Mononuclear cell (primary cell): ENCODE results near the gene GOLGA6D. TPM values are rescaled to one million over a fixed set of nuclear protein-coding genes. Genes with fewer than 3 reads are reported as not detected.
"Not testable (repeated sequence)": the region's sequence is repeated elsewhere in the genome, so short reads cannot be mapped to it uniquely, and the experiment has no call there.

Source experiments
- H3K27me3 ChIP-seq: 2 replicates; pipeline ENCODE4 v1.6.0; 2011; ENCODE audit warnings: low read length, control low read depth; ENCODE audit not compliant: insufficient read depth
- H3K4me1 ChIP-seq: 2 replicates; pipeline ENCODE4 v1.5.1; 2011; ENCODE audit warnings: mild to moderate bottlenecking, low read length, control low read depth; ENCODE audit not compliant: insufficient read depth
- H3K4me3 ChIP-seq: 2 replicates; pipeline ENCODE4 v1.5.1; 2011; ENCODE audit warnings: mild to moderate bottlenecking, low read length, moderate library complexity
- H3K9me3 ChIP-seq: 2 replicates; pipeline ENCODE4 v1.5.1; 2011; ENCODE audit warnings: low read depth, mild to moderate bottlenecking, control low read depth, low read length
- total RNA-seq: library from RNA; depleted of rRNA; stranded (reverse); fragments of >200 nt; gene quantifications from one replicate; pipeline ENCODE4 v1.2.3, GENCODE V29; 2012

The GOLGA6D gene
- total RNA-seq, 1 donor: not detected

DNA sequence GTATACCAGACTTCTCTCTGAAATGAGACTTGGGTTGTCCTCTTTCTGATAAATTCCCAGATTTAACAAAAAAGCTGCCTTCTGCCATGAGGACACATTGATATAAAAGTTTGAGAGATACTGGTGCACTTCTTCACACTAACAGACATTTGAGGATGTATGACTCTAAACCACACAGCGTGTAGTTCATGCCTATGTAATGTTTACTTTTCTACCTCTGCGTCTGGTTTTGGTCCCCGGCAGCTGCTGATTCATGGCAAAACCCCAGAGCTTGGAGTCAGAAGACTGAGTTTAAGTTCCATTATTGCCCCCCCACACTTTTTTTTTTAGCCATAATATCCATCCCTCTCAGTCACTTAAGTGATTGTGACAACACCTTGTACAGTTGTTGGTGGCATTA is 22.8 kb upstream of the GOLGA6D start:
- not testable (repeated sequence) for H3K27me3 ChIP-seq, H3K4me1 ChIP-seq, H3K9me3 ChIP-seq, H3K4me3 ChIP-seq

DNA sequence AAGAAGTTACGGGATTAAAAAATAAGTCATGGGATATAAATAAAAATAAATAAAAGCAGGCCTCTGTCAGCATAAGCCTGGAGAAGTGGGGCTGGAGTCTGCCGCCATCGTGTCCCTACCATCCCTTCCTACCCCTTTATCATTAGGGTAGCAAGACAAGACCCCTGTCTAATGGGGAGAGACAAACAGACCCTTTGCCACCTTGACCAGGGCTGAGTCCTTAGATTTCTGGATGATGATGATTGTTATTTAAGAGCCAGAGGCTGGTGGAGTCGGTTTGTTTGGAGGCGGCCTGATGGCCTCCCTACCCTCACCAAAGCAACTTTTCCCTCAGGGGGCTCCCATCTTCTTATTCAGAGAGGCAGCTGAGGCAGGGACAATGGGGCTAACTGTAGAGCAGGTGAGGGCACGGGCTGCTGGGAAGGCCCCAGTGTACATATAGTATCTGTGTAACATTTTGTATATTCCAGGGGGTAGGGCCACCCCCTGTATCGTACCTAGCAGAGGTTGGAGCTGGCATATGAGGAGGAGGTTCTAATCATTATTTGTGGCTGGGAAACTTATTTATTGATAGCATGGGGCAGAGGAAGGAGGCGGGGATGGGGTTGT is 8.8 kb upstream of the GOLGA6D start:
- H3K4me1 ChIP-seq, H3K4me3 ChIP-seq, H3K27me3 ChIP-seq, H3K9me3 ChIP-seq: not testable (repeated sequence)

- H3K27me3 ChIP-seq, H3K4me1 ChIP-seq, H3K9me3 ChIP-seq, H3K4me3 ChIP-seq: not testable (repeated sequence)
Observed at GRCh38 chr15:75274509-75275107, 8.0 kb upstream of the GOLGA6D start.

- H3K4me1 ChIP-seq, H3K27me3 ChIP-seq, H3K4me3 ChIP-seq, H3K9me3 ChIP-seq: not testable (repeated sequence)
Observed at GRCh38 chr15:75275617-75276016, 7.0 kb upstream of the GOLGA6D start.

DNA sequence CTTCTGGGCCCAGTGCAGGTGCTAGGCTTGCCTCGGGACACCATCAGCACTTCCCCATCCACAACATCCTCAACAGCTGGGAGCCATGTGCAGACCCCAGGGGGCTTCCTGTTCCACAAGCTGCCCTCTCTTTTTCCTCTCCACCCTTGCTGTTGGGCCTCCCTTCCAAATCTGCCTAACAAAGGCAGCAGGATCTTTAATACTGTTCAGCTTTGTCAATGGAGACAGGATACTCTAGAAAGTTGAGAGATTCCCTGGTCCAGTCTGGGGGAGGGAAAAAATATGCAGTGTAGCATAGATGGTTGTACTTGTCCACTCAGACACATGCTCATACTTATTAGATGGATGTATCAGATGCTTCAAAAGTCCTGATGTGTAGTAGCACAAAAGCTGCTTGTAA is 4.1 kb upstream of the GOLGA6D start:
- not testable (repeated sequence) for H3K27me3 ChIP-seq, H3K9me3 ChIP-seq, H3K4me1 ChIP-seq, H3K4me3 ChIP-seq

GRCh38 chr15:75284152-75284551 is 1.5 kb downstream of the GOLGA6D start:
- H3K27me3 ChIP-seq, H3K4me3 ChIP-seq, H3K4me1 ChIP-seq, H3K9me3 ChIP-seq: not testable (repeated sequence)

DNA sequence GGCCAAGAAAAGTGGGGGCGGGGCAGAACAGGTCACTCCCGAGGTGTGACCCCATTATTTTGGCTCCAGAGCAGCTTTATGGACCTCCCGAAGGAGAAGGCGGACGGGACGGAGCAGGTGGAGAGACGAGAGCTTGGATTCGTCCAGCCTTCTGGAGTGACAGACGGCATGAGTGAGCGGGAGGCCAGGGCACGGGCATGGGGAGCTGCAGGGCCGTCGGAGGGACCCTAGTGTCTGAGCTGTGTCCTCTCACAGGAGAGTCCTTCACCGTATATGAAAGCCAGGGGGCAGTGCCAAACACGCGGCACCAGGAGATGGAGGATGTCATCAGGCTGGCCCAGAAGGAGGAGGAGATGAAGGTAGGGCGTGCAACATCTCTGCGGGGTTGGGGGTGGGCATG is 11.0 kb downstream of the GOLGA6D start:
- not testable (repeated sequence) for H3K27me3 ChIP-seq, H3K4me3 ChIP-seq, H3K4me1 ChIP-seq, H3K9me3 ChIP-seq

DNA sequence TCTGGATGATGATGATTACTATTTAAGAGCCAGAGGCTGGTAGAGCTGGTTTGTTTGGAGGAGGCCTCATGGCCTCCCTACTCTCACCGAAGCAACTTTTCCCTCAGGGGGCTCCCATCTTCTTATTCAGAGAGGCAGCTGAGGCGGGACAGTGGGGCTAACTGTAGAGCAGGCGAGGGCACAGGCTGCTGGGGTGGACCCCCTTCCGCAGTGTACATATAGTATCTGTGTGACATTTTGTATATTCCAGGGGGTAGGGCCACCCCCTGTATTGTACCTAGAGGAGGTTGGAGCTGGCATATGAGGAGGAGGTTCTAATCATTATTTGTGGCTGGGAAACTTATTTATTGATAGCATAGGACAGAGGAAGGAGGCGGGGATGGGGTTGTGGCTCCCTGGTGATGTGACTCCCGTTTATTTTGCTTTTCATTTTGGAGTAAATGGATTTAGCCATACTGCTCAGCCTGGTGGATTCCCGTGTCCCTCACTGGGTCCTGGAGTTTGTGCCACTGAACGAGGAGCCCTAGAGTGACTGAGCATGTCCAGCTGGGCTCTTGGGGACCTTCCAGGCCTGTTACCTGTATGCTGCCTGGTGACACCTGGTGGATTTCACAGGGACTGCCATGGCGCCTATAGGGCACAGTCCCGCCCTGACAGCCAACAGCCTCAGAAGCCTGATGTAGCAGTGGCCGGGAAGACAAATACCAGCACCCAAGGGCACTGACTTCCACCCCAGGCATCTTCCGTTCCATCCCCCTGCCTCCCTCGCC is 16.1 kb downstream of the GOLGA6D start:
- not testable (repeated sequence) for H3K27me3 ChIP-seq, H3K4me3 ChIP-seq, H3K9me3 ChIP-seq, H3K4me1 ChIP-seq

GRCh38 chr15:75299311-75299688 is 16.7 kb downstream of the GOLGA6D start:
- not testable (repeated sequence) for H3K9me3 ChIP-seq, H3K4me1 ChIP-seq

GRCh38 chr15:75300026-75300425 is 17.4 kb downstream of the GOLGA6D start:
- not testable (repeated sequence) for H3K4me3 ChIP-seq, H3K4me1 ChIP-seq, H3K27me3 ChIP-seq, H3K9me3 ChIP-seq

More at GRCh38 chr15:75299311-75299688, 16.7 kb downstream of the GOLGA6D start:
- not testable (repeated sequence) for H3K4me3 ChIP-seq, H3K27me3 ChIP-seq

GRCh38 chr15:75302318-75302717 is 19.7 kb downstream of the GOLGA6D start:
- Histone ChIP-seq H3K4me3 (no peak overlapping the region), H3K4me1 (no peaks in the 10 kb centered on the region), H3K27me3 (no peaks in the 10 kb centered on the region)

GRCh38 chr15:75302753-75303152 is 20.1 kb downstream of the GOLGA6D start:
- not testable (repeated sequence) for H3K4me3 ChIP-seq, H3K4me1 ChIP-seq, H3K27me3 ChIP-seq, H3K9me3 ChIP-seq

More at GRCh38 chr15:75302318-75302717, 19.7 kb downstream of the GOLGA6D start:
- no peaks in the 10 kb centered on the region for H3K9me3 ChIP-seq

DNA sequence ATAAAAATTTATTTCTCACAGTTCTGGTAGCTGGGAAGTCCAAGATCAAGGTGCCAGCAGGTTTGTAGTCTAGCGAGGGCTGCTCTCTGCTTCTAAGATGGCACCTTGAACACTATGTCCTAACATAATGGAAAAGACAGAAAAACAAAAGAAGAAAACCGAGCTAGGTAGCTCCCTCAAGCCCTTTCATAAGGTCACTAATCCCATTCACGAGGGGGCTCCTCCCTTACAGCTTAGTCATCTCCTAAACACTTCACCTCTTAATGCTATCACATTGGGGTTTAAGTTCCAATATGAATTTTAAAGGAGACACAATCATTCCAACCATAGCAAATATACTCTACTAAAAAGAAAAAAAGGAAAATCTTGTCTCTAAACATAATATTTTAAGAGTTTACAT is 23.6 kb downstream of the GOLGA6D start:
- Histone ChIP-seq H3K27me3 (no peaks in the 10 kb centered on the region), H3K9me3 (no peaks in the 10 kb centered on the region), H3K4me1 (no peaks in the 10 kb centered on the region), H3K4me3 (no peak overlapping the region)

DNA sequence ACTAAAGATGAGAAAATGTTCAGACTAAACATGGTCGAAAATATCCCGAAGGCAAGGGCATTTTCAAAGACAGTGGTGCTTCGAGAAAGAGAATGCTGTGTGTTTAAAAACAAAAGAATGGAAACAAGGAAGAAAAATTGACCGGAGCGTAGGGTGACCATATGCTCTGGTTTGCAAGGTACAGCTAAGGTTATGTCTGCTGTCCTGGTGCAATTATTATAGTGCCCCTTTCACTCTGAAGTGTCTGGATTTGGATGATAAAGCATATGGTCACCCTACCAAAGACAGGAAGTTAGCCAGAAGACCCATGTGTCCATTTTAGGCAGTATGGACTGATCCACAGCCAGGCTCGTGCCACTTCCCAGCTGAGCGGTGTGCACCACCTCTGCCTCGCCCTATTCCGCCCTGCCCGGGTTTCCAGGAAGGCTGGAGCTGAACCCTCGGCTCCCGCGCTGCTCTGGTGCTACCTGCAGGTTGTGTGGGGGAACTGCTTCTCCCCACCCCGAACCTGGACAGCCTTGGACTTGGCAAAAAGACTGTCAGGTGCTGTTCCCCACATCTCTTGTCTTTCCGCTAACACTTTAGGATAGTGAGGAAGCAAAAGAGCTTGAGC is 25.2 kb downstream of the GOLGA6D start:
- Histone ChIP-seq H3K4me1 (no peaks in the 10 kb centered on the region), H3K9me3 (no peaks in the 10 kb centered on the region), H3K27me3 (no peaks in the 10 kb centered on the region), H3K4me3 (no peak overlapping the region)

- Histone ChIP-seq H3K4me3 (no peak overlapping the region), H3K27me3 (no peaks in the 10 kb centered on the region), H3K9me3 (no peaks in the 10 kb centered on the region), H3K4me1 (no peaks in the 10 kb centered on the region)
Observed at GRCh38 chr15:75309711-75310110, 27.1 kb downstream of the GOLGA6D start.
